Neuronal stem cell (in vitro differentiated cells): ENCODE data around the gene RAB10.

Source experiments
- DNase-seq: peaks from one replicate; pipeline ENCODE4 v3.0.0-alpha.2; 2013; ENCODE audit warnings: low spot score
- H2AFZ ChIP-seq: one replicate; pipeline ENCODE4 v1.6.1; 2013; ENCODE audit warnings: mild to moderate bottlenecking, low read length, inconsistent platforms
- H2AK5ac ChIP-seq: 2 replicates; pipeline ENCODE4 v1.6.1; 2013; ENCODE audit warnings: low read depth, mild to moderate bottlenecking, inconsistent platforms, low read length, moderate library complexity, mixed read lengths
- H2BK120ac ChIP-seq: 2 replicates; pipeline ENCODE4 v1.6.1; 2013; ENCODE audit warnings: low read depth, mild to moderate bottlenecking, inconsistent platforms, low read length, moderate library complexity, mixed read lengths
- H2BK12ac ChIP-seq: one replicate; pipeline ENCODE4 v1.6.1; 2013; ENCODE audit warnings: low read length, inconsistent platforms
- H2BK15ac ChIP-seq: 2 replicates; pipeline ENCODE4 v1.6.1; 2013; ENCODE audit warnings: mild to moderate bottlenecking, low read length, inconsistent platforms, mixed read lengths
- H2BK5ac ChIP-seq: one replicate; pipeline ENCODE4 v1.6.1; 2013; ENCODE audit warnings: inconsistent platforms, mild to moderate bottlenecking, low read length, moderate library complexity
- H3K14ac ChIP-seq: one replicate; pipeline ENCODE4 v1.6.1; 2013; ENCODE audit warnings: low read length, inconsistent platforms
- H3K18ac ChIP-seq: 2 replicates; pipeline ENCODE4 v1.6.1; 2013; ENCODE audit warnings: low read length, inconsistent platforms
- H3K23ac ChIP-seq: 2 replicates; pipeline ENCODE4 v1.6.1; 2013; ENCODE audit warnings: low read depth, mild to moderate bottlenecking, mixed read lengths, low read length, inconsistent platforms; ENCODE audit not compliant: poor library complexity
- H3K27ac ChIP-seq: replicated peaks from 3 replicates; pipeline ENCODE4 v1.5.1; 2013; ENCODE audit warnings: low read length, inconsistent platforms
- H3K27me3 ChIP-seq, 3 experiments: 2 replicates each; pipeline ENCODE4 v1.6.1; 2013; ENCODE audit warnings: low read length in 3 of 3, mild to moderate bottlenecking in 2 of 3, inconsistent platforms in 1 of 3, low read depth in 1 of 3, mixed read lengths in 1 of 3, moderate library complexity in 1 of 3; ENCODE audit not compliant: control insufficient read depth in 3 of 3, insufficient read depth in 3 of 3
- H3K36me3 ChIP-seq, 2 donors: replicated peaks in 1 of 2; 2 replicates each; pipeline ENCODE4 v1.6.1; 2013; ENCODE audit warnings: low read length in 2 of 2; ENCODE audit not compliant: control insufficient read depth in 2 of 2, insufficient read depth in 2 of 2
- H3K4ac ChIP-seq: 2 replicates; pipeline ENCODE4 v1.6.1; 2013; ENCODE audit warnings: inconsistent platforms, mild to moderate bottlenecking, low read length, moderate library complexity
- H3K4me1 ChIP-seq, 2 donors: 1 replicate in 1 of 2; 2 replicates in 1 of 2; pipeline ENCODE4 v1.6.1; 2013; ENCODE audit warnings: low read length in 2 of 2, low read depth in 1 of 2; ENCODE audit not compliant: control insufficient read depth in 2 of 2, insufficient read depth in 1 of 2
- H3K4me2 ChIP-seq: one replicate; pipeline ENCODE4 v1.6.1; 2013; ENCODE audit warnings: mild to moderate bottlenecking, low read length, inconsistent platforms; ENCODE audit not compliant: insufficient read depth, poor library complexity, severe bottlenecking
- H3K4me3 ChIP-seq, 2 donors: 2 replicates each; pipeline ENCODE4 v1.5.1; 2013; ENCODE audit warnings: low read length in 2 of 2, mild to moderate bottlenecking in 2 of 2, inconsistent platforms in 1 of 2, moderate library complexity in 1 of 2
- H3K79me1 ChIP-seq: one replicate; pipeline ENCODE4 v1.6.1; 2013; ENCODE audit warnings: low read depth, mild to moderate bottlenecking, inconsistent platforms, low read length, moderate library complexity
- H3K9ac ChIP-seq: one replicate; pipeline ENCODE4 v1.6.1; 2013; ENCODE audit warnings: mild to moderate bottlenecking, low read depth, low read length, inconsistent platforms; ENCODE audit not compliant: poor library complexity
- H3K9me3 ChIP-seq, 2 donors: replicated peaks in 1 of 2; 2 replicates each; pipeline versions ENCODE3 to v1.6.1; 2013; ENCODE audit warnings: low read length in 2 of 2, mild to moderate bottlenecking in 2 of 2, inconsistent platforms in 1 of 2, low read depth in 1 of 2, mixed read lengths in 1 of 2, moderate library complexity in 1 of 2; ENCODE audit not compliant: control insufficient read depth in 2 of 2, insufficient read depth in 1 of 2
- H4K8ac ChIP-seq: one replicate; pipeline ENCODE4 v1.6.1; 2013; ENCODE audit warnings: low read depth, mild to moderate bottlenecking, inconsistent platforms, low read length, moderate library complexity
- H4K91ac ChIP-seq: one replicate; pipeline ENCODE4 v1.6.1; 2013; ENCODE audit warnings: low read length, low read depth, mild to moderate bottlenecking, inconsistent platforms; ENCODE audit not compliant: poor library complexity
- WGBS, 2 donors: extraction: QIAGEN DNeasy Blood & Tissue Kit; methylation state at CpG; one replicate each; pipeline ENCODE4 v1.1.7; 2013; ENCODE audit warnings: missing lambda C conversion rate in 2 of 2, mixed read lengths in 1 of 2; ENCODE audit not compliant: insufficient read length in 2 of 2, insufficient replicate concordance in 1 of 2; ENCODE audit errors: extremely low coverage in 2 of 2; 5-methylcytosine and 5-hydroxymethylcytosine counted together

The RAB10 gene

DNA sequence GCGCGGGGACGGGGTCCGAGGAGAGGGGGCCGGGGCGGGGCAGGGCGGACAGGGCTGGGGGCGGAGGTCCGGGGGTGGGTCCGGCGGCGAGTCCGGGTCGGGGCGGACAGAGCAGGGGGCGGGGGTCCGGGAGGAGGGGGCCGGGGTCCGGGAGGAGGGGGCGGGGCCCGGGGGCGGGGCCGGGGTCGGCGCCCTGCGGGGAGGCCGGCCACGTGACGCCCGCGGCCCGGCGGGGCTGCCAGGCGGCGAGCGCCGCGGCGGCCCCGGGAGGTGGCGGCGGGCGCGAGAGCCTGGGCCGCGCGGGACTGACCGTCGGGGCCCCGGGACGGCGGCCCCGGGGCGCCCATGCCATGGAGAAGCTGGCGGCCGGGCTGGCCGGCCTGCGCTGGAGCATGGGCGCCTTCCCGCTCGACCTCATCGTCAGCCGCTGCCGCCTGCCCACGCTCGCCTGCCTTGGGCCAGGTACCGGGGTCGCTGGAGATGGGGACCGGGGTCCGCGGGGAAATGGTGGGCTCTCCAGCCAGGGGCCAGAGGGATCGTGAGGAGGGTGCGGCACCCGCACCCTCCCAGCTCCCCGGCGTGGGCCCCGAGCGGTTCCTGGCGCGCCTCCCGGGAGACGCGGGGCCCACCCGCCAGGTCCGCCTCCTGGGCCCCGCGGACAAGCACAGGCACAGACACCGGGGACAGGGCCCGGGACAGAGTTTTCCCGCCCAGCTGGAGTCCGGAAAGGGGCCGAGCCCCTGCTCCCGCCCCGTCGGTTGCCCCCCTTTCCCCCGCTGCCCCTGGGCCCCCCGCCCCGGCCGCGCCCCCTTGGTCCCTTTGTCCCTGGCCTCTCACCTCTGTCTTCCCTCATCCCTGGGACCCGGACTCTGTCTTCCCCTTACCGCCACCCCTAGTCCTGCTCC is 139.2 kb downstream of the RAB10 start, which contains the start of gene GAREM2:
GAREM2 (plus strand) TSS at position 218 of the 905 bp plus-strand sequence; CDS start at position 351, 133 bp downstream.
- peak within 1 kb of the TSS; percentile 96 for H3K9ac ChIP-seq
- peak within 1 kb of the TSS; percentile 41 for H2BK12ac ChIP-seq
- no peak within 1 kb of the TSS for H4K91ac ChIP-seq
- peaks cover 22 to 24% of the 10 kb centered on the region in 2 donors for H3K4me1 ChIP-seq
- peak within 1 kb of the TSS; percentile 91 for H2AFZ ChIP-seq
- H3K27me3 ChIP-seq, result peaks cover 0 to 9% (median 0%) of the 10 kb centered on the region in 3 experiments
- WGBS, 2 donors, result no CpG with 5 or more reads among the region's 102 CpGs
- peak within 1 kb of the TSS; percentile 43 for H3K27ac ChIP-seq
- no peak within 1 kb of the TSS for H3K4ac ChIP-seq
- no peaks in the 10 kb centered on the region for H3K9me3 ChIP-seq
- peak within 1 kb of the TSS; percentile 81 for H2BK120ac ChIP-seq
- H3K14ac ChIP-seq, result peak within 1 kb of the TSS; percentile 98
- H3K4me3 ChIP-seq, result peak within 1 kb of the TSS; percentile 76 to 93
- H2BK15ac ChIP-seq, result peak within 1 kb of the TSS; percentile 81
- H3K36me3 ChIP-seq, result peaks cover 7 to 20% of the 10 kb centered on the region in 2 donors
- peak within 1 kb of the TSS; percentile 51 for H2AK5ac ChIP-seq
- peak within 1 kb of the TSS; percentile 90 for H2BK5ac ChIP-seq
- H3K79me1 ChIP-seq, result peaks cover 11% of the 10 kb centered on the region
- H4K8ac ChIP-seq, result peak within 1 kb of the TSS; percentile 3
- H3K18ac ChIP-seq, result peak within 1 kb of the TSS; percentile 99
- peak; percentile 42 for DNase-seq
- H3K23ac ChIP-seq, result peak within 1 kb of the TSS; percentile 80
- H3K4me2 ChIP-seq, result peak within 1 kb of the TSS; percentile 93

GRCh38 chr2:26173776-26174482 is 140.0 kb downstream of the RAB10 start:
- H3K4me1 ChIP-seq, result peaks cover 22 to 25% of the 10 kb centered on the region in 2 donors
- peak overlapping the region; percentile 81 for H2BK120ac ChIP-seq
- peak overlapping the region; percentile 88 for H3K9ac ChIP-seq
- H3K9me3 ChIP-seq, result no peaks in the 10 kb centered on the region
- H2BK12ac ChIP-seq, result no peak overlapping the region
- peak overlapping the region; percentile 97 for H3K18ac ChIP-seq
- DNase-seq, result no peak
- H3K27me3 ChIP-seq, result peaks cover 0 to 9% (median 0%) of the 10 kb centered on the region in 3 experiments
- peak overlapping the region; percentile 43 for H3K27ac ChIP-seq
- H2BK5ac ChIP-seq, result peak overlapping the region; percentile 90
- H2BK15ac ChIP-seq, result peak overlapping the region; percentile 75
- peak overlapping the region; percentile 91 for H2AFZ ChIP-seq
- H3K79me1 ChIP-seq, result peaks cover 11% of the 10 kb centered on the region
- H3K4me3 ChIP-seq, result peak overlapping the region; percentile 76 to 93
- H3K14ac ChIP-seq, result peak overlapping the region; percentile 82
- no peak overlapping the region for H4K8ac ChIP-seq
- no CpG with 5 or more reads among the region's 46 CpGs for WGBS, 2 donors
- H2AK5ac ChIP-seq, result peak overlapping the region; percentile 51
- H4K91ac ChIP-seq, result no peak overlapping the region
- H3K36me3 ChIP-seq, result peaks cover 7 to 21% of the 10 kb centered on the region in 2 donors
- peak overlapping the region; percentile 75 for H3K23ac ChIP-seq
- no peak overlapping the region for H3K4ac ChIP-seq
- H3K4me2 ChIP-seq, result peak overlapping the region; percentile 93

DNA sequence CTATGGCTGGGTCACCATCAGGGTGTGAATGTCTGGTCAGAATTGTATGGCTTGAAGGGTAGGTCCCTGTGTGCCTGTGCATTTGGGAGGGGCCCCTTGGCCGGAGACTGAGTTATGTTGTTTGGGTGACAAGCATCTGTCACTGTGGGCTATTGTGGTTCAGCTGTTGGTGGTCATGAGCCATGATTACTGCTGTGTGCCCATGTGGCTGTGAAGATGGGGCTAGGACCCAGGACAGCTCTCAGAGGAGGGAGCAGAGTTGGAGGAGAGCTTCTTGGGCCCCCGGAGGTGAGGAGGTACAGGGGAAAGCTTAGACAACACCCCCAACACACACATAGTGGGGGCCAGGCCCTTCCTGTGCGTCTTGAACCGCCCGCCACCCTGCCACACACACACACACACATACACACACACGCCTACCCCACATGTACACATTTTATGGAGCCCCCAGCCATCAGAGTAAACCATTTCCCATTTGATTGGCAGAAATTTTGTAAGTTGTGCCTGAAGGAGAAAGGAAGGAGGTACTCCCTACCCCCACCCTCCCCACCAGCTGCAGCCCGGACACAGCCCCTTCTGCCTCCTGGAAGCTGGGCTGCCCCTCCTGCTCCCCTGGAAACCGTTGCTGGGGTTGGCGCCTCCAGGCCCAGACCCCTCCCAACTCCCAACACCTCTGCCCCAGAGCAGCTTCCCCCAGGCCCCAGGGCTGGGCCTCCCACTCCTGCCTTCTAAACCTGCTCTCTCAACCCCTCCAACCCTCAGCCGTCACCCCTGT is 141.0 kb downstream of the RAB10 start:
- Histone ChIP-seq H3K79me1 (peaks cover 11% of the 10 kb centered on the region), H3K4ac (no peak overlapping the region), H3K4me3 (peak overlapping the region; percentile 76 to 93), H4K8ac (no peak overlapping the region), H2BK5ac (peak overlapping the region; percentile 90), H3K27ac (no peak overlapping the region), H3K14ac (no peak overlapping the region), H3K27me3 (peaks cover 0 to 2% (median 0%) of the 10 kb centered on the region in 3 experiments), H4K91ac (no peak overlapping the region), H2AFZ (no peak overlapping the region), H2BK120ac (no peak overlapping the region), H3K4me1 (peaks cover 30 to 34% of the 10 kb centered on the region in 2 donors), H3K23ac (no peak overlapping the region), H3K9me3 (no peaks in the 10 kb centered on the region), H3K18ac (peak overlapping the region; percentile 1), H2BK15ac (no peak overlapping the region), H3K36me3 (peaks cover 7 to 21% of the 10 kb centered on the region in 2 donors), H3K9ac (peak overlapping the region; percentile 88), H2AK5ac (no peak overlapping the region), H2BK12ac (no peak overlapping the region), H3K4me2 (peak overlapping the region; percentile 93)
- DNase-seq, result no peak
- no CpG with 5 or more reads among the region's 10 CpGs for WGBS, 2 donors
